Caco-2 (cell line): Measurements from ENCODE around the gene DSC1. TPM values are rescaled to one million over a fixed set of nuclear protein-coding genes. Genes with fewer than 3 reads are reported as not detected.
A peak's percentile ranks its signal among the peaks of the same experiment; 100 is the strongest.

ENCODE experiments used
- BruUV-seq: library from RNA; stranded (reverse); fragments of 400-500 nt; replicated peaks from 2 replicates; lab custom pipeline; 2021; lab: Mats Ljungman, UMichigan
- CTCF ChIA-PET: fragments of 300-600 bp; sonication (Branson Sonifier 250); formaldehyde crosslinking; loops from one replicate; lab custom pipeline; 2022; ENCODE audit warnings: antibody characterized with exemption; lab: Charles Lee
- POLR2A ChIA-PET: fragments of 300-600 bp; sonication (Branson Sonifier 250); formaldehyde crosslinking; loops from one replicate; lab custom pipeline; 2022; ENCODE audit warnings: antibody characterized with exemption; lab: Charles Lee
- DNase-seq, 2 experiments: peaks; one replicate each; pipeline versions ENCODE4 v3.0.0 to v3.0.0-alpha.2; 2020 to 2022
- H3K27me3 ChIP-seq: replicated peaks from 2 replicates; pipeline ENCODE4 v1.6.0; 2011; ENCODE audit warnings: low read length; ENCODE audit not compliant: control insufficient read depth, insufficient read depth
- H3K36me3 ChIP-seq: 2 replicates; pipeline ENCODE4 v1.5.1; 2011; ENCODE audit warnings: low read length; ENCODE audit not compliant: control insufficient read depth, insufficient read depth
- H3K4me1 ChIP-seq: fragments of 250-450 bp; sonication (Bioruptor Pico); 2 replicates; pipeline ENCODE4 v1.5.1; 2020; ENCODE audit warnings: mild to moderate bottlenecking
- H3K4me3 ChIP-seq: 2 replicates; pipeline ENCODE4 v1.5.1; 2011; ENCODE audit warnings: low read depth, mild to moderate bottlenecking, control low read depth, low read length
- H3K9me3 ChIP-seq: fragments of 250-450 bp; sonication (Bioruptor Pico); 2 replicates; pipeline ENCODE4 v1.5.1; 2020; ENCODE audit warnings: mild to moderate bottlenecking, moderate library complexity
- H3K27ac Mint-ChIP-seq: one replicate; pipeline ENCODE4 v1.8.0; 2022; ENCODE audit warnings: mixed read lengths; ENCODE audit not compliant: unreplicated experiment
- H3K27me3 Mint-ChIP-seq: one replicate; pipeline ENCODE4 v1.8.0; 2022; ENCODE audit warnings: mixed read lengths; ENCODE audit not compliant: insufficient read depth, unreplicated experiment
- H3K36me3 Mint-ChIP-seq: one replicate; pipeline ENCODE4 v1.8.0; 2022; ENCODE audit warnings: mild to moderate bottlenecking, mixed read lengths; ENCODE audit not compliant: insufficient read depth, unreplicated experiment
- H3K4me1 Mint-ChIP-seq: one replicate; pipeline ENCODE4 v1.8.0; 2022; ENCODE audit warnings: low read depth, mixed read lengths; ENCODE audit not compliant: unreplicated experiment
- H3K4me3 Mint-ChIP-seq: one replicate; pipeline ENCODE4 v1.8.0; 2022; ENCODE audit warnings: mild to moderate bottlenecking, moderate library complexity, mixed read lengths; ENCODE audit not compliant: unreplicated experiment
- H3K9me3 Mint-ChIP-seq: one replicate; pipeline ENCODE4 v1.8.0; 2022; ENCODE audit warnings: mixed read lengths; ENCODE audit not compliant: unreplicated experiment
- intact Hi-C: fragments of 100-400 bp; cut with micrococcal nuclease; formaldehyde crosslinking; loops from one replicate; pipeline ENCODE4 v1.10.0; 2022; ENCODE audit not compliant: unreplicated experiment
- total RNA-seq: library from RNA; stranded (reverse); gene quantifications from 2 replicates; pipeline ENCODE4 v1.2.3, GENCODE V29; 2022
- TF ChIP-seq, protein P1 (sequence below), 2 experiments: fragments of 200-600 bp in 1 of 2; IDR thresholded peaks; 1 replicate in 1 of 2; 2 replicates in 1 of 2; pipeline versions ENCODE4 v1.5.1 to v1.8.0; 2011 to 2022; ENCODE audit warnings: antibody characterized with exemption in 1 of 2, control low read depth in 1 of 2, inconsistent platforms in 1 of 2, low read depth in 1 of 2, low read length in 1 of 2, mild to moderate bottlenecking in 1 of 2, moderate library complexity in 1 of 2; ENCODE audit not compliant: insufficient read depth in 1 of 2, severe bottlenecking in 1 of 2, unreplicated experiment in 1 of 2

DSC1 gene
- total RNA-seq, 1 experiment from 2014 or later = 0.11 TPM

GRCh38 chr18:31192086-31192776 is 29.6 kb upstream of the DSC1 start:
- H3K4me1 Mint-ChIP-seq = peaks cover 7% of the 10 kb centered on the region
- Histone ChIP-seq H3K9me3 (no peaks in the 10 kb centered on the region), H3K4me3 (no peak overlapping the region), H3K4me1 (peaks cover 4% of the 10 kb centered on the region), H3K27me3 (no peaks in the 10 kb centered on the region), H3K36me3 (no peaks in the 10 kb centered on the region)
- no peaks in the 10 kb centered on the region for H3K9me3 Mint-ChIP-seq
- TF ChIP-seq, protein P1, sequence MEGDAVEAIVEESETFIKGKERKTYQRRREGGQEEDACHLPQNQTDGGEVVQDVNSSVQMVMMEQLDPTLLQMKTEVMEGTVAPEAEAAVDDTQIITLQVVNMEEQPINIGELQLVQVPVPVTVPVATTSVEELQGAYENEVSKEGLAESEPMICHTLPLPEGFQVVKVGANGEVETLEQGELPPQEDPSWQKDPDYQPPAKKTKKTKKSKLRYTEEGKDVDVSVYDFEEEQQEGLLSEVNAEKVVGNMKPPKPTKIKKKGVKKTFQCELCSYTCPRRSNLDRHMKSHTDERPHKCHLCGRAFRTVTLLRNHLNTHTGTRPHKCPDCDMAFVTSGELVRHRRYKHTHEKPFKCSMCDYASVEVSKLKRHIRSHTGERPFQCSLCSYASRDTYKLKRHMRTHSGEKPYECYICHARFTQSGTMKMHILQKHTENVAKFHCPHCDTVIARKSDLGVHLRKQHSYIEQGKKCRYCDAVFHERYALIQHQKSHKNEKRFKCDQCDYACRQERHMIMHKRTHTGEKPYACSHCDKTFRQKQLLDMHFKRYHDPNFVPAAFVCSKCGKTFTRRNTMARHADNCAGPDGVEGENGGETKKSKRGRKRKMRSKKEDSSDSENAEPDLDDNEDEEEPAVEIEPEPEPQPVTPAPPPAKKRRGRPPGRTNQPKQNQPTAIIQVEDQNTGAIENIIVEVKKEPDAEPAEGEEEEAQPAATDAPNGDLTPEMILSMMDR (IDR thresholded peaks at IDR 0.05; ENCODE audit: insufficient read depth in 1 of 2, low read depth in 1 of 2, low read length in 1 of 2, severe bottlenecking in 1 of 2, unreplicated experiment in 1 of 2) = no peak
- CTCF ChIA-PET = no interaction called here
- POLR2A ChIA-PET = no interaction called here
- intact Hi-C loops = no loop called here
- no peak overlapping the region for H3K4me3 Mint-ChIP-seq
- H3K27ac Mint-ChIP-seq = no peak overlapping the region
- no TSS peak for BruUV-seq
- H3K36me3 Mint-ChIP-seq = no peaks in the 10 kb centered on the region
- no peak for DNase-seq
- no peaks in the 10 kb centered on the region for H3K27me3 Mint-ChIP-seq

GRCh38 chr18:31190919-31191318 is 28.3 kb upstream of the DSC1 start:
- no TSS peak for BruUV-seq
- Histone ChIP-seq H3K4me1 (peaks cover 4% of the 10 kb centered on the region), H3K9me3 (no peaks in the 10 kb centered on the region), H3K36me3 (no peaks in the 10 kb centered on the region), H3K4me3 (no peak overlapping the region), H3K27me3 (no peaks in the 10 kb centered on the region)
- intact Hi-C loops = no loop called here
- ChIA-PET CTCF (no interaction called here), POLR2A (interaction anchor here (0.6 kb wide), 1 partner anchor 118 kb away, joined by 3 read pairs; no protein-coding TSS in a partner anchor)
- Mint-ChIP-seq H3K4me1 (peaks cover 7% of the 10 kb centered on the region), H3K27me3 (no peaks in the 10 kb centered on the region), H3K36me3 (no peaks in the 10 kb centered on the region), H3K4me3 (no peak overlapping the region), H3K9me3 (no peaks in the 10 kb centered on the region), H3K27ac (no peak overlapping the region)
- peak in 1 of 2 experiments; percentile 18 for DNase-seq
- TF ChIP-seq, protein P1 (IDR thresholded peaks at IDR 0.05; ENCODE audit: insufficient read depth in 1 of 2, low read depth in 1 of 2, low read length in 1 of 2, severe bottlenecking in 1 of 2, unreplicated experiment in 1 of 2) = no peak

DNA sequence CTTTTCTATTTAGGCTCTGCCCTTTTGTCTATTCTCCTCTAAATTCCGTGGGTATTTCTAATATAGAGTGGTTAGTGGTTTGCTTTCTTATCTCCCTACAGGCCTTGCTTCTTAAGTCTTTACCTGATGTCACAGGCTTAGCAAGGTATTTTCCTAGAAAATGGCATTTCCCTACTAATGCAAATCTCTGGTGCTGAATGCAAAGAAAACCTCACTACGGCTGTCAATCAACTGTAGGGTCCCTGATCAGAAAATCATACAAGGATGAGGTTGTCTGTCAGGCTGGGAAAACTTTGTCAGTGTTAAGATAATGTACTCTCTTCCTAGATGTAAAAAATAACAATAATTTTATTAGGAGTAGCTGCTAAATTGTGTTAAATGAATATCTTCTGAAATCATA is 27.1 kb upstream of the DSC1 start:
- H3K36me3 Mint-ChIP-seq = no peaks in the 10 kb centered on the region
- Histone ChIP-seq H3K36me3 (no peaks in the 10 kb centered on the region), H3K9me3 (no peaks in the 10 kb centered on the region), H3K4me3 (no peak overlapping the region), H3K27me3 (no peaks in the 10 kb centered on the region), H3K4me1 (peaks cover 4% of the 10 kb centered on the region)
- intact Hi-C loops = no loop called here
- no peak overlapping the region for H3K4me3 Mint-ChIP-seq
- ChIA-PET POLR2A (no interaction called here), CTCF (no interaction called here)
- H3K9me3 Mint-ChIP-seq = no peaks in the 10 kb centered on the region
- H3K27me3 Mint-ChIP-seq = no peaks in the 10 kb centered on the region
- no peak overlapping the region for H3K27ac Mint-ChIP-seq
- H3K4me1 Mint-ChIP-seq = peaks cover 7% of the 10 kb centered on the region
- no peak for DNase-seq
- TF ChIP-seq, protein P1 (IDR thresholded peaks at IDR 0.05; ENCODE audit: insufficient read depth in 1 of 2, low read depth in 1 of 2, low read length in 1 of 2, severe bottlenecking in 1 of 2, unreplicated experiment in 1 of 2) = no peak
- no TSS peak for BruUV-seq
